SK-N-SH treated with all-trans-retinoic acid at 6 μM for 48 hours (cell line): ENCODE measurements around the gene SORCS2.

Source experiments
- ATAC-seq: fragments of 200-7000 bp; cut with Tn5 transposase; 3 replicates; pipeline ENCODE4 v1.9.1; 2020; ENCODE audit warnings: mild to moderate bottlenecking, moderate library complexity
- ARNTL ChIP-seq: fragments of 450-650 bp; formaldehyde crosslinking; IDR thresholded peaks from 2 replicates; pipeline ENCODE4 v1.5.0; 2020; ENCODE audit warnings: low read depth, mild to moderate bottlenecking, moderate library complexity, borderline replicate concordance
- BACH2 ChIP-seq: fragments of 250-450 bp; sonication (Bioruptor Pico); IDR thresholded peaks from 2 replicates; pipeline ENCODE4 v1.9.0; 2021; ENCODE audit warnings: mild to moderate bottlenecking, borderline replicate concordance
- CREB5 ChIP-seq: fragments of 250-450 bp; sonication (Bioruptor Pico); IDR thresholded peaks from 2 replicates; pipeline ENCODE4 v1.5.1; 2020; ENCODE audit warnings: low read depth, mild to moderate bottlenecking, moderate library complexity
- CSDC2 ChIP-seq: fragments of 250-450 bp; sonication (Bioruptor Pico); IDR thresholded peaks from 2 replicates; pipeline ENCODE4 v1.5.0; 2020; ENCODE audit warnings: mild to moderate bottlenecking, moderate library complexity
- CSRNP3 ChIP-seq: fragments of 250-450 bp; sonication (Bioruptor Pico); IDR thresholded peaks from 2 replicates; pipeline ENCODE4 v1.5.1; 2021; ENCODE audit warnings: mild to moderate bottlenecking, moderate library complexity
- ESRRG ChIP-seq: fragments of 250-450 bp; sonication (Bioruptor Pico); IDR thresholded peaks from 2 replicates; pipeline ENCODE4 v1.6.1; 2021; ENCODE audit warnings: mild to moderate bottlenecking
- ISL1 ChIP-seq: fragments of 250-450 bp; sonication (Bioruptor Pico); IDR thresholded peaks from 2 replicates; pipeline ENCODE4 v2.1.2; 2022; ENCODE audit warnings: mild to moderate bottlenecking, moderate library complexity
- PATZ1 ChIP-seq: fragments of 250-450 bp; sonication (Bioruptor Pico); IDR thresholded peaks from 2 replicates; pipeline ENCODE4 v1.8.0; 2020; ENCODE audit warnings: mild to moderate bottlenecking, moderate library complexity, borderline replicate concordance
- POU6F1 ChIP-seq: fragments of 250-450 bp; sonication (Bioruptor Pico); IDR thresholded peaks from 2 replicates; pipeline ENCODE4 v1.8.0; 2021; ENCODE audit warnings: low read depth, mild to moderate bottlenecking, moderate library complexity, borderline replicate concordance
- PPARA ChIP-seq: fragments of 250-450 bp; sonication (Bioruptor Pico); IDR thresholded peaks from 2 replicates; pipeline ENCODE4 v1.5.0; 2020; ENCODE audit warnings: mild to moderate bottlenecking, borderline replicate concordance
- RARB ChIP-seq: fragments of 250-450 bp; sonication (Bioruptor Pico); IDR thresholded peaks from 2 replicates; pipeline ENCODE4 v1.8.0; 2021; ENCODE audit warnings: mild to moderate bottlenecking, moderate library complexity
- TCF4 ChIP-seq: fragments of 250-450 bp; sonication (Bioruptor Pico); IDR thresholded peaks from 2 replicates; pipeline ENCODE4 v1.8.0; 2021; ENCODE audit warnings: mild to moderate bottlenecking, moderate library complexity, borderline replicate concordance
- TOX ChIP-seq: fragments of 250-450 bp; sonication (Bioruptor Pico); IDR thresholded peaks from 2 replicates; pipeline ENCODE4 v1.8.0; 2021; ENCODE audit warnings: mild to moderate bottlenecking, moderate library complexity, borderline replicate concordance
- ZC3H10 ChIP-seq: fragments of 250-450 bp; sonication (Bioruptor Pico); IDR thresholded peaks from 2 replicates; pipeline ENCODE4 v1.5.1; 2021; ENCODE audit warnings: mild to moderate bottlenecking, moderate library complexity
- ZFP3 ChIP-seq: fragments of 250-450 bp; sonication (Bioruptor Pico); IDR thresholded peaks from 2 replicates; pipeline ENCODE4 v1.5.0; 2020; ENCODE audit warnings: mild to moderate bottlenecking, moderate library complexity
- ZFP30 ChIP-seq: fragments of 450-650 bp; formaldehyde crosslinking; IDR thresholded peaks from 2 replicates; pipeline ENCODE4 v1.5.0; 2022; ENCODE audit warnings: mild to moderate bottlenecking, moderate library complexity
- ZNF565 ChIP-seq: fragments of 450-650 bp; formaldehyde crosslinking; conservative IDR thresholded peaks from 2 replicates; pipeline ENCODE4 v1.5.0; 2020; ENCODE audit warnings: low read depth, mild to moderate bottlenecking, moderate library complexity
- ZNF70 ChIP-seq: fragments of 450-650 bp; formaldehyde crosslinking; IDR thresholded peaks from 2 replicates; pipeline ENCODE4 v1.5.0; 2020; ENCODE audit warnings: mild to moderate bottlenecking, moderate library complexity
- ZNF8 ChIP-seq: fragments of 450-650 bp; formaldehyde crosslinking; IDR thresholded peaks from 2 replicates; pipeline ENCODE4 v1.5.0; 2020; ENCODE audit warnings: mild to moderate bottlenecking, moderate library complexity
- TF ChIP-seq, protein P1 (sequence below): fragments of 250-450 bp; sonication (Bioruptor Pico); IDR thresholded peaks from 2 replicates; pipeline ENCODE4 v1.5.0; 2020; ENCODE audit warnings: mild to moderate bottlenecking, moderate library complexity

The SORCS2 gene

DNA sequence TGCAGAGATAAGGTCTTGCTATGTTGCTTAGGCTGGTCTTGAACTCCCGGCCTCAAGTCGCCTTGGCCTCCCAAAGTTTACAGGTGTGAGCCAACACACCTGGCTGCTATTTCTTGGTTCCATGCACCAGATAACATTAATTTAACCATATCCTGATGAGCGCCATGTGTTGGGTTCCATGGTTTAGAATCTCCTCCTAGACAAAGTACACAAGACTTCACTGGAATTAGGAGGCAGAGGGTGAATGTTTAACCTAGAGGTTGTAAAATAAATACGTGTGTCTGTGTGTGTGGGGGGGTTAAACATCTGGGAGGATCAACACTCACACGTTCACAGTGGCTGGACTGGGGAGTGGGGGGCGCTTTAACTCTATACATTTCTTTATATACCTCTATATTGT is 32.4 kb upstream of the SORCS2 start:
- no peak for ATAC-seq
- TF ChIP-seq CREB5: no peak

GRCh38 chr4:7160439-7160838 is 31.9 kb upstream of the SORCS2 start:
- TF ChIP-seq RARB (CRISPR knock-in tag) (no peak), ISL1 (CRISPR knock-in tag) (no peak), ZC3H10 (no peak), CSRNP3 (no peak), ZFP30 (CRISPR knock-in tag) (no peak)

DNA sequence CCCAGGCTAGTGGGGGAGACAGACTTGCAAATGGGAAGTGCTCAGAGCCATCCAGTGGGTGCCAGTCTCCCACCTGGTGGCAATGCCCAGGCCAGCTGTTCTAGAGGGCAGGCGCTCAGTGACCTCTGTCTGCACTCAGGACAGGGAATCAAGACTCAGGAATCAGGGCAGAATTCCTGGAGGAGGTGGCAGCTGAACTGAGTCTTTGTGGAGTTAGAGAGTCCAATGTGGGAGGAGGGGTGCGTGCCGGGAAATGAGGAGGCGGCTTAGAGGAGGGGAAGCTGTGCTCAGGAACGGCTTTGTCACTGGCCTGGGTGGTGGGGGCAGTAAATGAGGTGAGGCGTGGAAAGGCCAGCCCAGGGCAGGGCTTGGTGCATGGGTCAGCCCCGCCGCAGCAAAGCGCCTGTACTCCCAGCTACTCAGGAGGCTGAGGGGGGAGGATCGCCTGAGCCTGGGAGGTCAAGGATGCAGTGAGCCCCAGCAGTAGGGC is 31.3 kb upstream of the SORCS2 start:
- ATAC-seq: no peak
- TF ChIP-seq CSDC2 (CRISPR knock-in tag): no peak
- TF ChIP-seq RARB (CRISPR knock-in tag): no peak
- no peak for TF ChIP-seq CREB5
- no peak for TF ChIP-seq CSRNP3
- TF ChIP-seq ZNF8 (CRISPR knock-in tag): no peak
- no peak for TF ChIP-seq ZNF565 (CRISPR knock-in tag)
- TF ChIP-seq PATZ1: no peak
- no peak for TF ChIP-seq TOX (CRISPR knock-in tag)
- TF ChIP-seq ARNTL: no peak
- TF ChIP-seq PPARA (CRISPR knock-in tag): no peak
- TF ChIP-seq POU6F1 (CRISPR knock-in tag): no peak
- TF ChIP-seq ZFP3 (CRISPR knock-in tag): no peak
- no peak for TF ChIP-seq ESRRG (CRISPR knock-in tag)
- TF ChIP-seq BACH2: no peak
- TF ChIP-seq TCF4 (CRISPR knock-in tag): no peak
- TF ChIP-seq, protein P1, sequence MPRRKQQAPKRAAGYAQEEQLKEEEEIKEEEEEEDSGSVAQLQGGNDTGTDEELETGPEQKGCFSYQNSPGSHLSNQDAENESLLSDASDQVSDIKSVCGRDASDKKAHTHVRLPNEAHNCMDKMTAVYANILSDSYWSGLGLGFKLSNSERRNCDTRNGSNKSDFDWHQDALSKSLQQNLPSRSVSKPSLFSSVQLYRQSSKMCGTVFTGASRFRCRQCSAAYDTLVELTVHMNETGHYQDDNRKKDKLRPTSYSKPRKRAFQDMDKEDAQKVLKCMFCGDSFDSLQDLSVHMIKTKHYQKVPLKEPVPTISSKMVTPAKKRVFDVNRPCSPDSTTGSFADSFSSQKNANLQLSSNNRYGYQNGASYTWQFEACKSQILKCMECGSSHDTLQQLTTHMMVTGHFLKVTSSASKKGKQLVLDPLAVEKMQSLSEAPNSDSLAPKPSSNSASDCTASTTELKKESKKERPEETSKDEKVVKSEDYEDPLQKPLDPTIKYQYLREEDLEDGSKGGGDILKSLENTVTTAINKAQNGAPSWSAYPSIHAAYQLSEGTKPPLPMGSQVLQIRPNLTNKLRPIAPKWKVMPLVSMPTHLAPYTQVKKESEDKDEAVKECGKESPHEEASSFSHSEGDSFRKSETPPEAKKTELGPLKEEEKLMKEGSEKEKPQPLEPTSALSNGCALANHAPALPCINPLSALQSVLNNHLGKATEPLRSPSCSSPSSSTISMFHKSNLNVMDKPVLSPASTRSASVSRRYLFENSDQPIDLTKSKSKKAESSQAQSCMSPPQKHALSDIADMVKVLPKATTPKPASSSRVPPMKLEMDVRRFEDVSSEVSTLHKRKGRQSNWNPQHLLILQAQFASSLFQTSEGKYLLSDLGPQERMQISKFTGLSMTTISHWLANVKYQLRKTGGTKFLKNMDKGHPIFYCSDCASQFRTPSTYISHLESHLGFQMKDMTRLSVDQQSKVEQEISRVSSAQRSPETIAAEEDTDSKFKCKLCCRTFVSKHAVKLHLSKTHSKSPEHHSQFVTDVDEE (CRISPR knock-in tag): no peak
- TF ChIP-seq ZNF70 (CRISPR knock-in tag): no peak

More at GRCh38 chr4:7160439-7160838, 31.9 kb upstream of the SORCS2 start:
- ATAC-seq: no peak
